K562 (cell line): ENCODE data around the gene GABBR1. TPM values are rescaled to one million over a fixed set of nuclear protein-coding genes. Genes with fewer than 3 reads are reported as not detected.

Source experiments
- CEBPG ChIP-seq, 3 experiments: fragments of 200-800 bp in 1 of 3; sonication (Bioruptor generic) in 1 of 3; sonication (generic) in 1 of 3; formaldehyde crosslinking in 1 of 3; IDR thresholded peaks in 2 of 3; conservative IDR thresholded peaks in 1 of 3; 2 replicates each; pipeline versions ENCODE4 v1.6.1 to v1.8.0; 2016 to 2022; ENCODE audit warnings: missing compliant biosample characterization in 2 of 3, missing genetic modification characterization in 2 of 3, mild to moderate bottlenecking in 1 of 3, missing genetic modification reagents in 1 of 3
- CTBP1 ChIP-seq: fragments of 450-650 bp; IDR thresholded peaks from 2 replicates; pipeline ENCODE4 v1.6.1; 2016; ENCODE audit warnings: borderline replicate concordance
- ESRRB ChIP-seq: fragments of 250-450 bp; sonication (Bioruptor Pico); IDR thresholded peaks from 2 replicates; pipeline ENCODE4 v1.5.0; 2020; ENCODE audit warnings: mild to moderate bottlenecking, moderate library complexity, borderline replicate concordance
- HDAC6 ChIP-seq: IDR thresholded peaks from 2 replicates; pipeline ENCODE4 v1.6.1; 2012; ENCODE audit warnings: low read depth, mild to moderate bottlenecking, control low read depth, inconsistent platforms, low read length, moderate library complexity
- MAFG ChIP-seq: fragments of 450-650 bp; conservative IDR thresholded peaks from 2 replicates; pipeline ENCODE4 v1.6.1; 2016; ENCODE audit warnings: missing genetic modification characterization, missing compliant biosample characterization
- MTA3 ChIP-seq: fragments of 450-650 bp; formaldehyde crosslinking; IDR thresholded peaks from 2 replicates; pipeline ENCODE4 v1.6.1; 2017; ENCODE audit warnings: mild to moderate bottlenecking, borderline replicate concordance
- SMARCA4 ChIP-seq: fragments of 450-650 bp; IDR thresholded peaks from 2 replicates; pipeline ENCODE4 v1.6.1; 2016
- SMC3 ChIP-seq: conservative IDR thresholded peaks from 2 replicates; pipeline ENCODE4 v1.6.1; 2011; ENCODE audit warnings: low read depth, low read length, improper control_type of control experiment; ENCODE audit not compliant: insufficient read depth
- TAF9B ChIP-seq: fragments of 450-650 bp; IDR thresholded peaks from 2 replicates; pipeline ENCODE4 v1.6.1; 2018; ENCODE audit warnings: mild to moderate bottlenecking; ENCODE audit not compliant: partially characterized antibody
- ZC3H11A ChIP-seq: IDR thresholded peaks from 2 replicates; pipeline ENCODE4 v1.6.1; 2012; ENCODE audit warnings: low read depth, low read length, improper control_type of control experiment
- ZNF764 ChIP-seq: fragments of 250-450 bp; sonication (Bioruptor Pico); IDR thresholded peaks from 2 replicates; pipeline ENCODE4 v1.4.0; 2020; ENCODE audit warnings: low read depth, mild to moderate bottlenecking, moderate library complexity
- ZNF830 ChIP-seq: fragments of 250-450 bp; sonication (Bioruptor Pico); IDR thresholded peaks from 2 replicates; pipeline ENCODE4 v1.5.0; 2021; ENCODE audit warnings: mild to moderate bottlenecking
- polyA plus RNA-seq, 8 experiments: library from polyadenylated mRNA; depleted of rRNA in 4 of 8; stranded (reverse) in 5 of 8; unstranded in 3 of 8; fragments of >200 nt; fragmentation: Nextera tagmentation in 2 of 8; fragmentation: Illumina TruSeq in 1 of 8; extraction: Ambion mirVana in 2 of 8; extraction: Trizol in 1 of 8; gene quantifications; 2 replicates each; pipeline versions ENCODE4 v1.2.1 to v1.2.3, GENCODE V29; 2011 to 2014; ENCODE audit warnings: inconsistent platforms in 1 of 8, missing spikeins in 1 of 8
- total RNA-seq, 7 experiments: library from RNA; depleted of rRNA in 6 of 7; stranded (reverse); fragments of >200 nt in 6 of 7; fragmentation: Illumina TruSeq in 2 of 7; extraction: Trizol in 2 of 7; gene quantifications; 2 replicates each; pipeline versions ENCODE4 v1.2.1 to v1.2.3, GENCODE V29; 2011 to 2021; ENCODE audit warnings: low replicate concordance in 1 of 7
- TF ChIP-seq, protein P1 (sequence below), 2 experiments: fragments of 450-650 bp; conservative IDR thresholded peaks; 2 replicates each; pipeline ENCODE4 v1.6.1; 2017; ENCODE audit warnings: mild to moderate bottlenecking in 2 of 2, moderate library complexity in 2 of 2
- TF ChIP-seq, protein P2 (sequence below): fragments of 450-650 bp; formaldehyde crosslinking; IDR thresholded peaks from 2 replicates; pipeline ENCODE4 v1.4.0; 2022; ENCODE audit warnings: missing genetic modification characterization
- TF ChIP-seq, protein P3 (sequence below): fragments of 200-800 bp; sonication (Bioruptor generic); IDR thresholded peaks from 2 replicates; pipeline ENCODE4 v1.6.1; 2016; ENCODE audit warnings: missing genetic modification characterization, missing compliant biosample characterization
- TF ChIP-seq, protein P4 (sequence below): IDR thresholded peaks from 2 replicates; pipeline ENCODE4 v1.6.1; 2011; ENCODE audit warnings: borderline replicate concordance, low read depth, mild to moderate bottlenecking, moderate library complexity, low read length; ENCODE audit not compliant: insufficient read depth, poor library complexity, severe bottlenecking

Gene GABBR1
- total and polyA plus RNA-seq, 9 of the 15 experiments (the other 6 are each of a cell fraction or from before 2014, with no cell fraction given), result 2.2 to 48.3 (median 20.8) TPM

DNA sequence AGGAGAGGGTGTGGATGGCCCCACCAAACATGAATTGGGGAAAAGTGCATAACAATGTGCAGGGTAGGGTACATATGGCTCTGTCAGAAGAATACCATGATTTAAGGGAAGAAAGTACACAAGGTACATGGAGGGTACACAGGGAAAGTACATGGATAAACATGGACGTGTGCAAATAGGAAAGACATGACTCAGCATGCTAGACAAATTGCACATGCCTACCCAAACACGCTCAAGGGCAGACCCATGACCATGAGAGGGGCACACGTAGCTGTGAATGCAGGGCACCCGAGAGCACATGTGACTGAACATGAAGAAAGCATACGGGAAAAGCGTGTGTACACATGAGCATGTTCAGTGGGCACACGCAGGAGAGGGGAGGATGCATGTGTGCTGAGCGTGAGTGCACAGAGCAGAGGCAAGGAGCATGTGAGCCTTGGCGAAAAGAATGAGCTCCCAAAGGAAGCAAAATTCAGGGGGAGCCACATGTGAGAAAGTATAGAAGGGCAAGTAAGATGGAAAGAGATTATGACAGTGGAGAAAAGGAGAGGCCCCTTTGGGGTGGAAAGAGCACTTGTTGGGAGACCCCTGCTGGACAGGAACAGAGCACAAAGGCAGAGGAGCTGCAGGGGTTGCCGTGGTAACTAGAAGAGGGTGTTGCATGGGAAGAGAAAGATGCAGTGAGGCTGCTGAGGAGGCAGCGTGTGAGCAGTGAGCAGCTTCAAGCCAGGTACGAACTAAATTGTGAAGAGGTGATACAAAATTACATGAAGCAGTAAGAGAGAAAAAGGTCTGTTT, 30.2 kb downstream of the GABBR1 start (continued):
- TF ChIP-seq, protein P1, sequence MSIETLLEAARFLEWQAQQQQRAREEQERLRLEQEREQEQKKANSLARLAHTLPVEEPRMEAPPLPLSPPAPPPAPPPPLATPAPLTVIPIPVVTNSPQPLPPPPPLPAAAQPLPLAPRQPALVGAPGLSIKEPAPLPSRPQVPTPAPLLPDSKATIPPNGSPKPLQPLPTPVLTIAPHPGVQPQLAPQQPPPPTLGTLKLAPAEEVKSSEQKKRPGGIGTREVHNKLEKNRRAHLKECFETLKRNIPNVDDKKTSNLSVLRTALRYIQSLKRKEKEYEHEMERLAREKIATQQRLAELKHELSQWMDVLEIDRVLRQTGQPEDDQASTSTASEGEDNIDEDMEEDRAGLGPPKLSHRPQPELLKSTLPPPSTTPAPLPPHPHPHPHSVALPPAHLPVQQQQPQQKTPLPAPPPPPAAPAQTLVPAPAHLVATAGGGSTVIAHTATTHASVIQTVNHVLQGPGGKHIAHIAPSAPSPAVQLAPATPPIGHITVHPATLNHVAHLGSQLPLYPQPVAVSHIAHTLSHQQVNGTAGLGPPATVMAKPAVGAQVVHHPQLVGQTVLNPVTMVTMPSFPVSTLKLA (conservative IDR thresholded peaks at IDR 0.05), result no peak
- TF ChIP-seq CEBPG (CRISPR knock-in tag; IDR thresholded peaks at IDR 0.05) (no peak), CEBPG (tag; conservative IDR thresholded peaks at IDR 0.05 in 1 of 2, IDR thresholded peaks at IDR 0.05 in 1 of 2) (no peak), SMC3 (peak; percentile 21; the same call in 1 of the 2 replicates), SMARCA4 (no peak), CTBP1 (peak; percentile 68), TAF9B (no peak), HDAC6 (no peak), ZNF830 (CRISPR knock-in tag) (no peak), ESRRB (CRISPR knock-in tag) (no peak), ZC3H11A (no peak), ZNF764 (CRISPR knock-in tag) (no peak), MTA3 (no peak), MAFG (tag) (peak; percentile 59)
- TF ChIP-seq, protein P2, sequence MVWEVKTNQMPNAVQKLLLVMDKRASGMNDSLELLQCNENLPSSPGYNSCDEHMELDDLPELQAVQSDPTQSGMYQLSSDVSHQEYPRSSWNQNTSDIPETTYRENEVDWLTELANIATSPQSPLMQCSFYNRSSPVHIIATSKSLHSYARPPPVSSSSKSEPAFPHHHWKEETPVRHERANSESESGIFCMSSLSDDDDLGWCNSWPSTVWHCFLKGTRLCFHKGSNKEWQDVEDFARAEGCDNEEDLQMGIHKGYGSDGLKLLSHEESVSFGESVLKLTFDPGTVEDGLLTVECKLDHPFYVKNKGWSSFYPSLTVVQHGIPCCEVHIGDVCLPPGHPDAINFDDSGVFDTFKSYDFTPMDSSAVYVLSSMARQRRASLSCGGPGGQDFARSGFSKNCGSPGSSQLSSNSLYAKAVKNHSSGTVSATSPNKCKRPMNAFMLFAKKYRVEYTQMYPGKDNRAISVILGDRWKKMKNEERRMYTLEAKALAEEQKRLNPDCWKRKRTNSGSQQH (CRISPR knock-in tag), result no peak
- TF ChIP-seq, protein P3, sequence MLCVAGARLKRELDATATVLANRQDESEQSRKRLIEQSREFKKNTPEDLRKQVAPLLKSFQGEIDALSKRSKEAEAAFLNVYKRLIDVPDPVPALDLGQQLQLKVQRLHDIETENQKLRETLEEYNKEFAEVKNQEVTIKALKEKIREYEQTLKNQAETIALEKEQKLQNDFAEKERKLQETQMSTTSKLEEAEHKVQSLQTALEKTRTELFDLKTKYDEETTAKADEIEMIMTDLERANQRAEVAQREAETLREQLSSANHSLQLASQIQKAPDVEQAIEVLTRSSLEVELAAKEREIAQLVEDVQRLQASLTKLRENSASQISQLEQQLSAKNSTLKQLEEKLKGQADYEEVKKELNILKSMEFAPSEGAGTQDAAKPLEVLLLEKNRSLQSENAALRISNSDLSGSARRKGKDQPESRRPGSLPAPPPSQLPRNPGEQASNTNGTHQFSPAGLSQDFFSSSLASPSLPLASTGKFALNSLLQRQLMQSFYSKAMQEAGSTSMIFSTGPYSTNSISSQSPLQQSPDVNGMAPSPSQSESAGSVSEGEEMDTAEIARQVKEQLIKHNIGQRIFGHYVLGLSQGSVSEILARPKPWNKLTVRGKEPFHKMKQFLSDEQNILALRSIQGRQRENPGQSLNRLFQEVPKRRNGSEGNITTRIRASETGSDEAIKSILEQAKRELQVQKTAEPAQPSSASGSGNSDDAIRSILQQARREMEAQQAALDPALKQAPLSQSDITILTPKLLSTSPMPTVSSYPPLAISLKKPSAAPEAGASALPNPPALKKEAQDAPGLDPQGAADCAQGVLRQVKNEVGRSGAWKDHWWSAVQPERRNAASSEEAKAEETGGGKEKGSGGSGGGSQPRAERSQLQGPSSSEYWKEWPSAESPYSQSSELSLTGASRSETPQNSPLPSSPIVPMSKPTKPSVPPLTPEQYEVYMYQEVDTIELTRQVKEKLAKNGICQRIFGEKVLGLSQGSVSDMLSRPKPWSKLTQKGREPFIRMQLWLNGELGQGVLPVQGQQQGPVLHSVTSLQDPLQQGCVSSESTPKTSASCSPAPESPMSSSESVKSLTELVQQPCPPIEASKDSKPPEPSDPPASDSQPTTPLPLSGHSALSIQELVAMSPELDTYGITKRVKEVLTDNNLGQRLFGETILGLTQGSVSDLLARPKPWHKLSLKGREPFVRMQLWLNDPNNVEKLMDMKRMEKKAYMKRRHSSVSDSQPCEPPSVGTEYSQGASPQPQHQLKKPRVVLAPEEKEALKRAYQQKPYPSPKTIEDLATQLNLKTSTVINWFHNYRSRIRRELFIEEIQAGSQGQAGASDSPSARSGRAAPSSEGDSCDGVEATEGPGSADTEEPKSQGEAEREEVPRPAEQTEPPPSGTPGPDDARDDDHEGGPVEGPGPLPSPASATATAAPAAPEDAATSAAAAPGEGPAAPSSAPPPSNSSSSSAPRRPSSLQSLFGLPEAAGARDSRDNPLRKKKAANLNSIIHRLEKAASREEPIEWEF (CRISPR knock-in tag), result no peak
- TF ChIP-seq, protein P4, sequence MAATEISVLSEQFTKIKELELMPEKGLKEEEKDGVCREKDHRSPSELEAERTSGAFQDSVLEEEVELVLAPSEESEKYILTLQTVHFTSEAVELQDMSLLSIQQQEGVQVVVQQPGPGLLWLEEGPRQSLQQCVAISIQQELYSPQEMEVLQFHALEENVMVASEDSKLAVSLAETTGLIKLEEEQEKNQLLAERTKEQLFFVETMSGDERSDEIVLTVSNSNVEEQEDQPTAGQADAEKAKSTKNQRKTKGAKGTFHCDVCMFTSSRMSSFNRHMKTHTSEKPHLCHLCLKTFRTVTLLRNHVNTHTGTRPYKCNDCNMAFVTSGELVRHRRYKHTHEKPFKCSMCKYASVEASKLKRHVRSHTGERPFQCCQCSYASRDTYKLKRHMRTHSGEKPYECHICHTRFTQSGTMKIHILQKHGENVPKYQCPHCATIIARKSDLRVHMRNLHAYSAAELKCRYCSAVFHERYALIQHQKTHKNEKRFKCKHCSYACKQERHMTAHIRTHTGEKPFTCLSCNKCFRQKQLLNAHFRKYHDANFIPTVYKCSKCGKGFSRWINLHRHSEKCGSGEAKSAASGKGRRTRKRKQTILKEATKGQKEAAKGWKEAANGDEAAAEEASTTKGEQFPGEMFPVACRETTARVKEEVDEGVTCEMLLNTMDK, result peak; percentile 83
